22Rv1 (cell line): Measurements from ENCODE around the gene ARHGAP33.

ENCODE experiments used
- H3K27ac ChIP-seq: fragments of 450-650 bp; 2 replicates; pipeline ENCODE4 v1.5.1; 2017
- CTCF ChIP-seq: fragments of 450-650 bp; IDR thresholded peaks from 2 replicates; pipeline ENCODE4 v1.5.1; 2017; ENCODE audit warnings: mild to moderate bottlenecking
- ZFX ChIP-seq: fragments of 450-650 bp; IDR thresholded peaks from 2 replicates; pipeline ENCODE4 v1.6.1; 2017; ENCODE audit warnings: antibody characterized with exemption, borderline replicate concordance

The ARHGAP33 gene

GRCh38 chr19:35773020-35773806 lies 2.2 kb upstream of the ARHGAP33 start:
- TF ChIP-seq ZFX (no peak), CTCF (no peak)
- no peak overlapping the region for H3K27ac ChIP-seq

- H3K27ac ChIP-seq, result peak overlapping the region; percentile 61
- no peak for TF ChIP-seq CTCF
- TF ChIP-seq ZFX, result no peak
Measured at GRCh38 chr19:35774274-35775045, 904 bp upstream of the ARHGAP33 start.

- TF ChIP-seq ZFX, result no peak
- no peak for TF ChIP-seq CTCF
- H3K27ac ChIP-seq, result peak overlapping the region; percentile 61
Measured at GRCh38 chr19:35775046-35775297, 392 bp upstream of the ARHGAP33 start.

GRCh38 chr19:35776102-35776788 lies 881 bp downstream of the ARHGAP33 start:
- TF ChIP-seq CTCF (no peak), ZFX (no peak)
- H3K27ac ChIP-seq, result peak overlapping the region; percentile 61

GRCh38 chr19:35777086-35777841 lies 1.9 kb downstream of the ARHGAP33 start:
- no peak for TF ChIP-seq ZFX
- TF ChIP-seq CTCF, result no peak
- peak overlapping the region; percentile 61; the same call in 1 of the 2 replicates for H3K27ac ChIP-seq

- H3K27ac ChIP-seq, result no peak overlapping the region
- TF ChIP-seq CTCF (no peak), ZFX (no peak)
Measured at GRCh38 chr19:35777961-35778360, 2.6 kb downstream of the ARHGAP33 start.
